KOPT-K1 (cell line): ENCODE data around the gene DNAJC19.
"Not testable (repeated sequence)": the region's sequence is repeated elsewhere in the genome, so short reads cannot be mapped to it uniquely, and the experiment has no call there.

Experiments
- H3K27ac ChIP-seq: fragments of 200-600 bp; sonication (generic); 2 replicates; pipeline ENCODE4 v1.5.1; 2016; ENCODE audit warnings: antibody characterized with exemption, mild to moderate bottlenecking, low read depth, low read length; ENCODE audit not compliant: poor library complexity, severe bottlenecking
- H3K36me3 ChIP-seq: fragments of 200-600 bp; sonication (generic); 2 replicates; pipeline ENCODE4 v1.5.1; 2017; ENCODE audit warnings: antibody characterized with exemption, mild to moderate bottlenecking, low read length, moderate library complexity; ENCODE audit not compliant: insufficient read depth
- H3K9me3 ChIP-seq: fragments of 200-600 bp; sonication (generic); 2 replicates; pipeline ENCODE4 v1.5.1; 2017; ENCODE audit warnings: antibody characterized with exemption, low read length, mild to moderate bottlenecking; ENCODE audit not compliant: insufficient read depth, poor library complexity, severe bottlenecking

DNAJC19 gene

DNA sequence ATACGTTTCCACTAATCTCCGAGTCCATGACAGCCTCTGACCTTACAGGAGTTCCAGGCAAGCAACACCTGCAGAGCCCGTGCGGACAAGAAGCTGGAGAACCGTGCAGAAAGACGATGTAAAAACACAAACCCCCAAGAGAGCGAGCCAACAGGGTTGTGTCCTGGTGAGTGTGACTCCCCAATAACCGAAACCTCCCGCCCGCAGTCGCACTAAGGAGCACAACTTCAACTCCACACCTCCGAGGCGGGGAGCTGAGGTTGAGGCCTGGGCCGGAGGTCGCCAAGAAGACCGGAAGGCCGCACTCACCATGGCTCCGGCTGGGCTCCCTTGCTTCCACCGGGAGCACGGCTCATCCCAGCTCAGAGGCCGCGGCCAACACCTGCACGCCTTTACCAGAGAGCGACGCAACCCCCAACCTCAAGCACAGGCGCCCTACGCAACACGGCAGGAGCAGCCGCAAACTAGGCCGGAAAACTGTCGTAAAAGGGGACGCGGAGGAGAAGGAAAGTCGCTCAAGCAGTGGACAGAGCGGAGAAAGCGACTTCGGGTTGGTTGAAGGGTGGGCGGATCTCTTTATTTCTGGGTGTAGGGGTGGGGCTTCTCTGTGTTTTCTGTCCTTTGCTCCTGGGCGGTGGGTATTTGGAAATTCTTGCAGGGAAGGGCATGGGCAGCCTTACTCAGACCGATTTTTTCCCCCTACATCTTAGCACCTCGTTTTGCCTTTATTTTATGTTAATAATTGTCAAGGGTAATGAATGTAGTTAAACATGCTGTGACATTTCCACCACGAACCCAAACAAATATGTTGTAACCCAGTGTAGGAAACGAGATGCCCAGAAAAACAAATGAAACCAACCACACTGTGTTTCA, at the start of gene DNAJC19:
Gene DNAJC19, minus strand, starts transcription at position 446 of the 873 bp plus-strand sequence. Its CDS starts 134 bp downstream, at position 312.
- peak within 1 kb of the TSS; percentile 63 for H3K27ac ChIP-seq

DNA sequence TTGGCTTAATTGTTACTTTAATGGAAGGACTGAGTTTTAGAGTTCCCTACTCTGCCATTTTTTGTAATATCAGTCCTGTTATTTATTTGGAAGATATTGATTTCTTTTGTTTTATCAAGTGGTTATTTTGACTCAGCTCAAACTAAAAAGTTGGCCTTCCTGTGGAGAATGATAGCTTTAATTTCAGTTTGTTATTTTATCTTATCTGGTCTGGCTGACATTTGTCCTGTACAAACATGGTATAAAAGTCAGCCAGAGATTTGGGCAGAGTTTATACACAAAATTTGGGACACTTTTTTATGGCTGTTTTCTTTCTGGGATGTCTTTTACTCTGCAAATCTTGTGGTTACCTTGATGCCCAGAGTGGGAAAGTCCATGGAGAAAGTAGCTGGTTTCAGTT, 41.4 kb upstream of the DNAJC19 start:
- Histone ChIP-seq H3K9me3 (no peaks in the 10 kb centered on the region), H3K27ac (no peak overlapping the region)

More for the DNA sequence above, at the start of gene DNAJC19:
- H3K9me3 ChIP-seq: no peaks in the 10 kb centered on the region
- H3K36me3 ChIP-seq: peaks cover 27% of the 10 kb centered on the region

DNA sequence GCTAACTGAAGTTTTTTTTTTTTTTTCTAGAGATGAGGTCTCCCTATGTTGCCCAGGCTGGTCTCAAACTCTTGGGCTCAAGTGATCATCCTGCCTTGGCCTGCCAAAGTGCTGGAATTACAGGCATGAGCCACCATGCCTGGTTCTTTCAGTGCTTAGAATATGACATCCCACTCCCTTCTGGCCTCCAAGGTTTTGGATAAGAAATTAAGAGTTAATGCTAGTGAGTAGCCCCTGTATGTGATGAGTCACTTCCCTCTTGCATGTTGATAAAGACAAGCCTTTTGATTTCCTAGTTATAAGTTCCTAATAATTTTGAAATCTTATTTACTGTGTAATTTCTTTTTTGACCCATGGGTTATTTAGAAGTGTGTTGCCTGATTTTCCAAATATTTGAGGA, 35.7 kb upstream of the DNAJC19 start:
- Histone ChIP-seq H3K36me3 (no peaks in the 10 kb centered on the region), H3K27ac (no peak overlapping the region), H3K9me3 (peaks cover 3% of the 10 kb centered on the region)

More for the DNA sequence above, 41.4 kb upstream of the DNAJC19 start:
- no peaks in the 10 kb centered on the region for H3K36me3 ChIP-seq

DNA sequence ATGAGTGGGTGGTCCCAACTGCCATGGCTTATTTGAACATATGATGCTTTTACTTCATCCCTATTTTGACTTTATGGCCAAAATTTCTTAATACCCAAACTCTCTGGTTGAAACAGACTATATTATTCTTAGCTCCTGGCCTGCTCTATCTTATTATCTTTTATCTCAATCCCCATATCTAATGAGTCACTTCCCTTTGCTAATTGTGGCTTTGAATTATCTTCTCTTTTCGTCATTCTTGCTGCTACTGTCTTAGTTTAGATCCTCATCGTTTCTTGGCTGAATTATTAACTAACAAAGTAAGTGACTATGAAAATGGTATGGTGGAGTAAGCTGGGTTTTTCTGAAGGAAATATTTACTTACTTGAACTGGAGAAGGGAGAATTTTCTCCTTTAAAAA, 28.2 kb upstream of the DNAJC19 start:
- no peak overlapping the region for H3K27ac ChIP-seq
- H3K9me3 ChIP-seq: no peaks in the 10 kb centered on the region
- H3K36me3 ChIP-seq: no peaks in the 10 kb centered on the region

DNA sequence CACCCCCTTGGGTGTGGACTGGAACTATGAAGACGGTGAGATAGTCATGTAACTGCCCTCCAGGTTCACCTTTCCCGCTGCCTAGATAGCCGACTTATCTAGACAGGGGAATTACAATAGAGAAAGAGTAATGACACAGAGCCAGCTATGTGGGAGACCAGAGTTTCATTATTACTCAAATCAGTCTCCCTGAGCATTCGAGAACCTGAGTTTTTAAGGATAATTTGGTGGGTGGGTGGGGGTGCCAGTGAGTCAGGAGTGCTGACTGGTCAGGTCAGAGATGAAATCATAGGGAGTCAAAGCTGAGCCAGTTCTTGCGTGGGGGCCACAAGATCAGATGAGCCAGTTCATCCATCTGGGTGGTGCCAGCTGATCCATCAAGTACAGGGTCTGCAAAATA, 19.7 kb upstream of the DNAJC19 start:
- no peaks in the 10 kb centered on the region for H3K9me3 ChIP-seq
- H3K27ac ChIP-seq: no peak overlapping the region
- H3K36me3 ChIP-seq: no peaks in the 10 kb centered on the region

DNA sequence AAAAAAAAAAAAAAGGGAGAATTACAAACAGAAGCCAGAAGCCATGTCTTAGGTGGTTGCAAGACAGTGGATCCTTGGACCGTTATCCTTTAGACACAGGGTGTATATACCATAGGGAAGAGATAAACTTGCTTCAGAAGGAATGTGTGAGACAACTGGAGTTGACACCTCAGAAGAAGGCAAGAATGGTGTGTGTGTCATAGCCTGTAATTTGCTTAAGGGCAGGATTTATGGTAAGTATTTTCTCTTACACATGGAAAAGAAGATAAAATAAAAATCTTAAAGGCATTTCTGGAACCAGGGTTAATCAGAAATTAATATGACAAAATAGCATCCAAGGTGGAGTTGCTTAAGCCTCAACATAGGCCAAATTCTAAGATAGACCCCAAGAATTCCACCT, 19.3 kb upstream of the DNAJC19 start:
- no peaks in the 10 kb centered on the region for H3K9me3 ChIP-seq
- H3K36me3 ChIP-seq: no peaks in the 10 kb centered on the region
- no peak overlapping the region for H3K27ac ChIP-seq

DNA sequence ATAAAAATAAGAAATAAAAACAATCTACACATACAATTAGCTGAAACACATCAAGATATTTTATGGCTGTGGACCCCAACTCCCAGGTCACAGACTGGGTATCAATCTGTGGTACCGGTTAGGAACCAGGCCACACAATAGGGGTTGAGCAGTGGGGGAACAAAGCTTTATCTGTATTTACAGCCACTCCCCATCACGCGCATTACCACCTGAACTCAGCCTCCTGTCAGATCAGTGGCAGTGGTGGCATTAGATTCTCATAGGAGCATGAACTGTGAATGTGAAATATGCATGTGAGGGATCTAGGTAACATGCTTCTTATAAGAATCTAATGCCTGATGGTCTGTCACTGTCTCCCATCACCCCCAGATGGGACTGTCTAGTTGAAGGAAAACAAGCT, 17.7 kb upstream of the DNAJC19 start:
- H3K9me3 ChIP-seq: no peaks in the 10 kb centered on the region
- no peaks in the 10 kb centered on the region for H3K36me3 ChIP-seq
- no peak overlapping the region for H3K27ac ChIP-seq

DNA sequence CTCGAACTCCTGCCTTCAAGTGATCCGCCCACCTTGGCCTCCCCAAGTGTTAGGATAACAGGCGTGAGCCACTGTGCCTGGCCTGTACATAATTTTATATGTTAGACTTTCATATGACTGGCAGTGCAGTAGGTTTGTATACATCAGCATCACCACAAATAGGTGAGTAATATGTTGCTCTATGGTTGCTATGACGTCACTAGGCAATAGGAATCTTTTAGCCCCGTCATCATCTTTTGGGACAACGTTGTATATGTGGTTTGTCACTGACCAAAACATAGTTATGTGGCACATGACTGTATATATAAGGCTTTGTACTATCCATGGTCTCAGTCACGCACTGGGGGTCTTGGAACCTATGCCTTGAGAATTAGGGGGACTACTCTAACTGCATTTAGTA, 17.0 kb upstream of the DNAJC19 start:
- Histone ChIP-seq H3K9me3 (peaks cover 4% of the 10 kb centered on the region), H3K36me3 (no peaks in the 10 kb centered on the region), H3K27ac (no peak overlapping the region)

DNA sequence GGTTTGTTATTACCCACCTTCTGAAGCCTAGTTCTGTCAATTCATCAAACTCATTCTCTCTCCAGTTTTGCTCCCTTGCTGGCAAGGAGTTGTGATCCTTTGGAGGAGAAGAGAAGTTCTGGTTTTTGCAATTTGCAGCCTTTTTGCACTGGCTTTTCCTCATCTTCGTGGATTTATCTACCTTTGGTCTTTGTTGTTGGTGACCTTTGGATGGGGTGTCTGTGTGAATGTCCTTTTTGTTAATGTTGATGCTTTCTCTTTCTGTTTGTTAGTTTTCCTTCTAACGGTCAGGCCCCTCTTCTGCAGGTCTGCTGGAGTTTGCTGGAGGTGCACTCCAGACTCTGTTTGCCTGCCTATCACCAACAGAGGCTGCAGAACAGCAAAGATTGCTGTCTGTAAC, 13.9 kb upstream of the DNAJC19 start:
- not testable (repeated sequence) for H3K27ac ChIP-seq, H3K36me3 ChIP-seq, H3K9me3 ChIP-seq

DNA sequence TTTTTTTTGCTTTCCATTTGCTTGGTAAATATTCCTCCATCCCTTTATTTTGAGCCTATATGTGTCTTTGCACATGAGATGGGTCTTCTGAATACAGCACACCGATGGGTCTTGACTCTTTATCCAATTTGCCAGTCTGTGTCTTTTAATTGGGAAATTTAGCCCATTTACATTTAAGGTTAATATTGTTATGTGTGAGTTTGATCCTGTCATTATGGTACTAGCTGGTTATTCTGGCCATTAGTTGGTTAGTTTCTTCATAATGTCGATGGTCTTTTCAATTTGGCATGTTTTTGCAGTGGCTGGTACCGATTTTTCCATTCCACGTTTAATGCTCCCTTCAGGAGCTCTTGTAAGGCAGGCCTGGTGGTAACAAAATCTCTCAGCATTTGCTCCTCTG, 12.8 kb upstream of the DNAJC19 start:
- H3K27ac ChIP-seq, H3K36me3 ChIP-seq, H3K9me3 ChIP-seq: not testable (repeated sequence)

DNA sequence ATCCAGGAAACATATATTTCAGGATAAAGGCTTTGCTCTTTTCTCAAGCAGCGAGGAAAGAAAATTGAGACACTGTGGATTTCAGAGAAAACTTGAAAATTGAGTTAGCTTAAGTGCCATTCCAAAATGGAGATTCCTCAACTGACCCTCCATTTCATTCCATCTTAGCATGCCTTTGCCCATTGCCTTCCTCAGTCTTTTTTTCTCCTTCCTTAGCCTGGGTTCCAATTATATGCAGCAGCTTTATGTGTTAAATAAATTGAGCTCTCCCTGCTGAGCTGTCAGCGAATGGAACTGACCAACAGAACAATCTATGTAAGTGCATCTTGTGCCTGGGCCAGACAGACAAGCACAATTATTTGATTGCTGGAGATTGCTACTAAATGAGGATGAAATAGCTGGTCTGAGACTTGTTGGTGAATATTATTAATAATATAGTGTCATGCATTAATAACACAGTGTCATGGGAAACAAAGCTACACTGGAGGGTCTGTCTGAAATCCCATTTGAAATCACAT, 6.9 kb upstream of the DNAJC19 start:
- no peak overlapping the region for H3K27ac ChIP-seq
- no peaks in the 10 kb centered on the region for H3K36me3 ChIP-seq
- peaks cover under 1% of the 10 kb centered on the region for H3K9me3 ChIP-seq

DNA sequence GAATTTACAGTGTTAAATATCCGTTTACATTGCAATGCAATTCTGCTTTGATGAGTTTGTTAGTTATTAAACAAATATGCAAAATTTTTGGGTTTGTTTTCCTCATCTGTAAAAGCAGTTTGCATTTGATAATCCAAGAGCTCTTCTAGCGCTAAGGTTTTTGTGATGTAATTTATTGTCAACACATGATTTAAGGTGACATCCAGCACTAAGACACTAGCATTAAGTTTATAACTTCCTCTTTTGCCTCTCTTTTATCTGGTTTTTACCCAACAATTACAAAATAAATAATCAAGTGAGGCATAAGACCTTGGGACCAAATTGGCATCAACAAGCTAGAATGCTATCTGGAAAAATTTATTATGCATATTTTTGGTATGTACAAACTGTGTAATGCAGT, 969 bp upstream of the DNAJC19 start:
- H3K9me3 ChIP-seq: no peaks in the 10 kb centered on the region
- H3K27ac ChIP-seq: peak overlapping the region; percentile 63
- peaks cover 20% of the 10 kb centered on the region for H3K36me3 ChIP-seq

DNA sequence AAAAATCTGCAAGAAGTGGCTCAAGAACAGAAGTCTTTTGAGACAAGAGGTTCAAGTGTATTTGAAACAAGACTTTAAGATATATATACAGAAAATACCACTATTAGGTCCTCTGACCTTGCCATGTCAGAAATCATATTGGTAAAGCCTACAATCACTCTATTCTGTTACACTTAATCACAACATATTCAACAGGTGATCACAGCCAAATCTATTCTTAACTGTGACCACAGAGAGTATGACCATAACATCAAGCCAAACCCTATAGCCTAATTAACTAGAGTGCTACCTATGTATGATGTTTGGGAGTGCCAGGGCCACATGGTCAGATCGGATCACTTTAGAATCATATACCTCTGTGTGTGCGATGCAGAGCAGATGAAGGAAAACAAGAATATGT, 2.2 kb downstream of the DNAJC19 start:
- Histone ChIP-seq H3K9me3 (no peaks in the 10 kb centered on the region), H3K36me3 (peaks cover 48% of the 10 kb centered on the region), H3K27ac (no peak overlapping the region)

DNA sequence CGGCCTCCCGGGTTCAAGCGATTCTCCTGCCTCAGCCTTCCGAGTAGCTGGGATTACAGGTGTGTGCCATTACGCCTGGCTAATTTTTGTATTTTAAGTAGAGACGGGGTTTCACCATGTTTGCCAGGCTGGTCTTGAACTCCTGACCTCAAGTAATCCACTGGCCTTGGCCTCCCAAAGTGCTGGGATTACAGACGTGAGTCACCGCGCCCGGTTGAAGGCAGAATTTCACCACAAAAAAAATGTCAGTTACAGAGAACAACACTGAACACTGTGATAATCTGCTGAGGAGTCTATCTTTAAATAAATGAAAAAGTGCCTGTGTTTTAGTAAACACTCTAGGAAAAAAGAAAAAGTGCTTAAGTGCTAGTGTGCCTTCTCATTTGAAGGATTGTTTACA, 3.2 kb downstream of the DNAJC19 start:
- H3K36me3 ChIP-seq: peaks cover 58% of the 10 kb centered on the region

DNA sequence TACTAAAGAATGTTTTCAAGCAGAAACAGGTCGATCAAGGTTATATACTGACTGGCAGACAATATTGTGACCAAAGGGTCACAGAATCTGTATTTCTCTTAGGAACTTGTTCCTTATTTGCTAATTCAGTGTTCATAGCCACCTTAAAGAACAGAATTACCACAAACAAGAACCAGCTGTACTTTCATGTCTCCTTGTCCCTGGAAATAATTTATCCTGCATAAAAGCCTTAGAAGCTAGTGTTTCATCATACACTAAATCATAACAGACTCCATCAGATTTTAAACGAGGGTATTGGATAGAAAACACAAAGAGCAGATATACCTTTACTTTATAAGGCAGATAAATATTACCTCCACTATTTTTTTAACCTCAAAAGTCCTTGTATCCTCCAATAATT, 6.4 kb downstream of the DNAJC19 start:
- Histone ChIP-seq H3K36me3 (peaks cover 89% of the 10 kb centered on the region), H3K27ac (no peak overlapping the region), H3K9me3 (no peaks in the 10 kb centered on the region)

More for the DNA sequence above, 3.2 kb downstream of the DNAJC19 start:
- not testable (repeated sequence) for H3K9me3 ChIP-seq, H3K27ac ChIP-seq

DNA sequence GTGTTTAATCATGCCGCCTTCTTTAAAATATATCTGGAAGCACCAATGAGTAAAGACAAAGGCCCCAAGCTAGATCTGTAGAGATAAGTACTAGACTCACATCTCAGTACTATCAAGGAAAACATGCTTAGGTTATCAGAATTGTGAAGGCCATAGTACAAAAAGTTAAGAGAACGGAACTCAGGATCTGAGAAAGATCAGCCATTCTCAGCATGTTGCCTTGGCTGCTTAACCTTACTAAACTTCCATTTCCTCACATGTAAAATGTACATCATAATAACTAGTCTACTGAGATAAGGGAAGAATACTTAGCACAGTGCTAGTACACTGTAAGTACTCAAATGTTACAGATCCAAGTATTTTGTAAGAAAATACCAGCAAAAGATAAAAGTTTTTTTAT, 7.6 kb downstream of the DNAJC19 start:
- H3K27ac ChIP-seq: no peak overlapping the region
- H3K36me3 ChIP-seq: peaks cover 95% of the 10 kb centered on the region
- no peaks in the 10 kb centered on the region for H3K9me3 ChIP-seq
